ENCODE results near the gene POC1A.

POC1A gene

GRCh38 chr3:52077925-52078324 is 76.3 kb downstream of the POC1A start:
- no peaks in the 10 kb centered on the region for H3K36me3 ChIP-seq (ENCODE audit: control insufficient read depth, insufficient read depth, low read length, severe bottlenecking)
- H3K4me3 ChIP-seq (ENCODE audit: low read length) = no peak overlapping the region
- no peak overlapping the region for H3K9ac ChIP-seq (ENCODE audit: low read length)
- H3K9me3 ChIP-seq (ENCODE audit: control insufficient read depth, low read length) = no peaks in the 10 kb centered on the region
- no peaks in the 10 kb centered on the region for H3K27me3 ChIP-seq (replicated peaks; ENCODE audit: control insufficient read depth, insufficient read depth, low read length)
- DNase-seq (ENCODE audit: low read depth) = no peak
- H3K4me1 ChIP-seq (ENCODE audit: control insufficient read depth, insufficient read depth, low read length) = no peaks in the 10 kb centered on the region

GRCh38 chr3:52076896-52077780 is 77.1 kb downstream of the POC1A start:
- H3K9me3 ChIP-seq (ENCODE audit: control insufficient read depth, low read length) = no peaks in the 10 kb centered on the region
- H3K36me3 ChIP-seq (ENCODE audit: control insufficient read depth, insufficient read depth, low read length, severe bottlenecking) = no peaks in the 10 kb centered on the region
- no peaks in the 10 kb centered on the region for H3K4me1 ChIP-seq (ENCODE audit: control insufficient read depth, insufficient read depth, low read length)
- H3K9ac ChIP-seq (ENCODE audit: low read length) = no peak overlapping the region
- H3K4me3 ChIP-seq (ENCODE audit: low read length) = no peak overlapping the region
- H3K27me3 ChIP-seq (replicated peaks; ENCODE audit: control insufficient read depth, insufficient read depth, low read length) = no peaks in the 10 kb centered on the region
- DNase-seq (ENCODE audit: low read depth) = no peak

GRCh38 chr3:52073490-52073889 is 80.7 kb downstream of the POC1A start:
- DNase-seq (ENCODE audit: low read depth) = no peak
- no peaks in the 10 kb centered on the region for H3K27me3 ChIP-seq (replicated peaks; ENCODE audit: control insufficient read depth, insufficient read depth, low read length)
- H3K9ac ChIP-seq (ENCODE audit: low read length) = no peak overlapping the region
- no peak overlapping the region for H3K4me3 ChIP-seq (ENCODE audit: low read length)
- no peaks in the 10 kb centered on the region for H3K9me3 ChIP-seq (ENCODE audit: control insufficient read depth, low read length)
- H3K4me1 ChIP-seq (ENCODE audit: control insufficient read depth, insufficient read depth, low read length) = no peaks in the 10 kb centered on the region
- H3K36me3 ChIP-seq (ENCODE audit: control insufficient read depth, insufficient read depth, low read length, severe bottlenecking) = no peaks in the 10 kb centered on the region

- Histone ChIP-seq H3K9me3 (ENCODE audit: control insufficient read depth, low read length) (no peaks in the 10 kb centered on the region), H3K4me3 (ENCODE audit: low read length) (no peak overlapping the region), H3K27me3 (replicated peaks; ENCODE audit: control insufficient read depth, insufficient read depth, low read length) (no peaks in the 10 kb centered on the region), H3K36me3 (ENCODE audit: control insufficient read depth, insufficient read depth, low read length, severe bottlenecking) (no peaks in the 10 kb centered on the region), H3K4me1 (ENCODE audit: control insufficient read depth, insufficient read depth, low read length) (no peaks in the 10 kb centered on the region), H3K9ac (ENCODE audit: low read length) (no peak overlapping the region)
- DNase-seq (ENCODE audit: low read depth) = no peak
Observed at GRCh38 chr3:52072471-52072870, 81.8 kb downstream of the POC1A start.

GRCh38 chr3:52072020-52072419 is 82.2 kb downstream of the POC1A start:
- Histone ChIP-seq H3K9ac (ENCODE audit: low read length) (no peak overlapping the region), H3K9me3 (ENCODE audit: control insufficient read depth, low read length) (no peaks in the 10 kb centered on the region), H3K27me3 (replicated peaks; ENCODE audit: control insufficient read depth, insufficient read depth, low read length) (no peaks in the 10 kb centered on the region), H3K4me1 (ENCODE audit: control insufficient read depth, insufficient read depth, low read length) (no peaks in the 10 kb centered on the region), H3K36me3 (ENCODE audit: control insufficient read depth, insufficient read depth, low read length, severe bottlenecking) (no peaks in the 10 kb centered on the region), H3K4me3 (ENCODE audit: low read length) (no peak overlapping the region)
- no peak for DNase-seq (ENCODE audit: low read depth)

- H3K4me1 ChIP-seq (ENCODE audit: control insufficient read depth, insufficient read depth, low read length) = no peaks in the 10 kb centered on the region
- H3K4me3 ChIP-seq (ENCODE audit: low read length) = no peak overlapping the region
- H3K9ac ChIP-seq (ENCODE audit: low read length) = no peak overlapping the region
- H3K27me3 ChIP-seq (replicated peaks; ENCODE audit: control insufficient read depth, insufficient read depth, low read length) = no peaks in the 10 kb centered on the region
- DNase-seq (ENCODE audit: low read depth) = no peak
- H3K36me3 ChIP-seq (ENCODE audit: control insufficient read depth, insufficient read depth, low read length, severe bottlenecking) = no peaks in the 10 kb centered on the region
- H3K9me3 ChIP-seq (ENCODE audit: control insufficient read depth, low read length) = no peaks in the 10 kb centered on the region
Observed at GRCh38 chr3:52070724-52071621, 83.2 kb downstream of the POC1A start.

- H3K9me3 ChIP-seq (ENCODE audit: control insufficient read depth, low read length) = no peaks in the 10 kb centered on the region
- H3K27me3 ChIP-seq (replicated peaks; ENCODE audit: control insufficient read depth, insufficient read depth, low read length) = no peaks in the 10 kb centered on the region
- no peaks in the 10 kb centered on the region for H3K4me1 ChIP-seq (ENCODE audit: control insufficient read depth, insufficient read depth, low read length)
- H3K4me3 ChIP-seq (ENCODE audit: low read length) = no peak overlapping the region
- no peaks in the 10 kb centered on the region for H3K36me3 ChIP-seq (ENCODE audit: control insufficient read depth, insufficient read depth, low read length, severe bottlenecking)
- peak; percentile 43 for DNase-seq (ENCODE audit: low read depth)
- H3K9ac ChIP-seq (ENCODE audit: low read length) = no peak overlapping the region
Observed at GRCh38 chr3:52069855-52070254, 84.4 kb downstream of the POC1A start.

GRCh38 chr3:52069135-52069534 is 85.1 kb downstream of the POC1A start:
- Histone ChIP-seq H3K27me3 (replicated peaks; ENCODE audit: control insufficient read depth, insufficient read depth, low read length) (no peaks in the 10 kb centered on the region), H3K9ac (ENCODE audit: low read length) (no peak overlapping the region), H3K4me1 (ENCODE audit: control insufficient read depth, insufficient read depth, low read length) (no peaks in the 10 kb centered on the region), H3K4me3 (ENCODE audit: low read length) (no peak overlapping the region), H3K9me3 (ENCODE audit: control insufficient read depth, low read length) (no peaks in the 10 kb centered on the region), H3K36me3 (ENCODE audit: control insufficient read depth, insufficient read depth, low read length, severe bottlenecking) (no peaks in the 10 kb centered on the region)
- DNase-seq (ENCODE audit: low read depth) = no peak

- Histone ChIP-seq H3K36me3 (ENCODE audit: control insufficient read depth, insufficient read depth, low read length, severe bottlenecking) (no peaks in the 10 kb centered on the region), H3K4me3 (ENCODE audit: low read length) (no peak overlapping the region), H3K4me1 (ENCODE audit: control insufficient read depth, insufficient read depth, low read length) (no peaks in the 10 kb centered on the region), H3K9me3 (ENCODE audit: control insufficient read depth, low read length) (no peaks in the 10 kb centered on the region), H3K9ac (ENCODE audit: low read length) (no peak overlapping the region), H3K27me3 (replicated peaks; ENCODE audit: control insufficient read depth, insufficient read depth, low read length) (no peaks in the 10 kb centered on the region)
- DNase-seq (ENCODE audit: low read depth) = no peak
Observed at GRCh38 chr3:52068730-52069129, 85.5 kb downstream of the POC1A start.

GRCh38 chr3:52068055-52068571 is 86.1 kb downstream of the POC1A start:
- DNase-seq (ENCODE audit: low read depth) = peak; percentile 71
- no peaks in the 10 kb centered on the region for H3K36me3 ChIP-seq (ENCODE audit: control insufficient read depth, insufficient read depth, low read length, severe bottlenecking)
- no peaks in the 10 kb centered on the region for H3K9me3 ChIP-seq (ENCODE audit: control insufficient read depth, low read length)
- H3K9ac ChIP-seq (ENCODE audit: low read length) = no peak overlapping the region
- H3K27me3 ChIP-seq (replicated peaks; ENCODE audit: control insufficient read depth, insufficient read depth, low read length) = no peaks in the 10 kb centered on the region
- H3K4me1 ChIP-seq (ENCODE audit: control insufficient read depth, insufficient read depth, low read length) = no peaks in the 10 kb centered on the region
- no peak overlapping the region for H3K4me3 ChIP-seq (ENCODE audit: low read length)

- no peak overlapping the region for H3K4me3 ChIP-seq (ENCODE audit: low read length)
- peaks cover 2% of the 10 kb centered on the region for H3K4me1 ChIP-seq (ENCODE audit: control insufficient read depth, insufficient read depth, low read length)
- H3K27me3 ChIP-seq (replicated peaks; ENCODE audit: control insufficient read depth, insufficient read depth, low read length) = no peaks in the 10 kb centered on the region
- DNase-seq (ENCODE audit: low read depth) = no peak
- no peaks in the 10 kb centered on the region for H3K36me3 ChIP-seq (ENCODE audit: control insufficient read depth, insufficient read depth, low read length, severe bottlenecking)
- H3K9me3 ChIP-seq (ENCODE audit: control insufficient read depth, low read length) = no peaks in the 10 kb centered on the region
- H3K9ac ChIP-seq (ENCODE audit: low read length) = no peak overlapping the region
Observed at GRCh38 chr3:52067526-52067925, 86.7 kb downstream of the POC1A start.
